HAP-1 (cell line): ENCODE data around the gene FARP2.

Experiments
- DNase-seq, 2 experiments: peaks; one replicate each; pipeline ENCODE4 v3.0.0-alpha.2; 2016 to 2020; ENCODE audit warnings: low spot score in 2 of 2
- H3K27me3 ChIP-seq: fragments of 250-450 bp; sonication (Bioruptor Pico); 2 replicates; pipeline ENCODE4 v1.5.1; 2020; ENCODE audit warnings: low read depth, mild to moderate bottlenecking, moderate library complexity
- H3K36me3 ChIP-seq: fragments of 250-450 bp; sonication (Bioruptor Pico); replicated peaks from 2 replicates; pipeline ENCODE4 v1.5.1; 2020; ENCODE audit warnings: mild to moderate bottlenecking
- H3K4me1 ChIP-seq: fragments of 250-450 bp; sonication (Bioruptor Pico); 2 replicates; pipeline ENCODE4 v1.5.1; 2020; ENCODE audit warnings: mild to moderate bottlenecking
- H3K4me3 ChIP-seq: fragments of 250-450 bp; sonication (Bioruptor Pico); 2 replicates; pipeline ENCODE4 v1.5.1; 2020; ENCODE audit warnings: mild to moderate bottlenecking, moderate library complexity
- H3K9me3 ChIP-seq: fragments of 250-450 bp; sonication (Bioruptor Pico); 2 replicates; pipeline ENCODE4 v1.5.1; 2020; ENCODE audit warnings: mild to moderate bottlenecking, moderate library complexity
- in situ Hi-C: fragments of 300-500 bp; cut with MboI; formaldehyde crosslinking; loops from 3 replicates; pipeline ENCODE4 v1.14.3; 2020; ENCODE audit warnings: low sequenced_read_pairs, inconsistent platforms, mixed read lengths

The FARP2 gene

DNA sequence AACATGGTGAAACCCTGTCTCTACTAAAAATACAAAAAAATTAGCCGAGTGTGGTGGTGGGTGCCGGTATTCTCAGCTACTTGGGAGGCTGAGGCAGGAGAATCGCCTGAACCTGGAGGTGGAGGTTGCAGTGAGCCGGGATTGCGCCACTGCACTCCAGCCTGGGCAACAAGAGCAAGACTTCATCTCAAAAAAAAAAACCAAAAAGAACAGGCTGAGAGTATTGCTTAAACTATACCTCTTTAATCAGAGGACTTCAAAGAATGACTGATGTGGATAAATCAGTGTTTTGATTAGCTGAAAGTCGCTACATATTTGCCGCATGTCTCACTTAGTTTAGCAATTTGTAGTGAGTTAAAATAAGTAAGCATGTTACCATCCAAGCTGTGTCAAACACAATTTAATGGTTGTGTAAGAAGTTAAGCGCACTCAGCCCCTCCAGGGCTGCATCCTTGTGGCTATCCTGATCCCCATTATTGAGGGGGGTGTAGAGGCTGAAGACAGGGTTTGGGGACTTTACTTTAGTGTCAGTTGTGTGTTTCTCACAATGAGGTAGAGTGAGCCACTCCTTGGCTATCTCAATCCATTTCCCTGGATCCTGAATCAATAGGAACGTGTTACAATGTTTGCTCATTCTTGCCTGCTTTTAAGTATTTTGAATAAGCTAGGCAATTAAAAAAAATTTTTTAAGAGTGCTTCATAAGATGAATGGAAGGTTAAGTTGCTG, 11.0 kb upstream of the FARP2 start:
- DNase-seq, result no peak
- no peaks in the 10 kb centered on the region for H3K4me1 ChIP-seq
- no peak overlapping the region for H3K4me3 ChIP-seq
- no peaks in the 10 kb centered on the region for H3K27me3 ChIP-seq
- peaks cover 91% of the 10 kb centered on the region for H3K36me3 ChIP-seq
- H3K9me3 ChIP-seq, result no peaks in the 10 kb centered on the region
- in situ Hi-C loops, result no loop called here

DNA sequence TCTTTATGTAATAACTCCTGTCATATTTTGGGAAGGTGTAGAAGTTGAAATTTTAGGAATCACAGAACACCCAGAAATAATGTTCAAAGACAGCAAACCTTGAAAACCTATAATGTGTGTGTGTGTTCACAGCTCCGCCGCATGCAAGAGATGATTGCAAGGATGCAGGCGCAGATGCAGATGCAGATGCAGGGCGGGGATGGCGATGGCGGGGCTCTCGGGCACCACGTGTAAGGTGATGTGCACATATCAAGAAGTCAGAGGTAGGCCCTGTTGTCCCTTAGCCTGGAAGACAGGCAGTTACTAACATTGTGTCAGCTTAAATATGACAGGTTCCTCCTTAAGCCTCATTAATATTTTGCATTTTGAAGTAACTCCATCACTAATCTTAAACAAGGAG, 6.1 kb upstream of the FARP2 start:
- peaks cover 87% of the 10 kb centered on the region for H3K36me3 ChIP-seq
- peaks cover 4% of the 10 kb centered on the region for H3K4me1 ChIP-seq
- DNase-seq, result no peak
- H3K27me3 ChIP-seq, result no peaks in the 10 kb centered on the region
- in situ Hi-C loops, result loop anchor here (10.0 kb wide), 1 partner anchor 535 kb away; no protein-coding TSS in a partner anchor
- H3K9me3 ChIP-seq, result no peaks in the 10 kb centered on the region
- no peak overlapping the region for H3K4me3 ChIP-seq

DNA sequence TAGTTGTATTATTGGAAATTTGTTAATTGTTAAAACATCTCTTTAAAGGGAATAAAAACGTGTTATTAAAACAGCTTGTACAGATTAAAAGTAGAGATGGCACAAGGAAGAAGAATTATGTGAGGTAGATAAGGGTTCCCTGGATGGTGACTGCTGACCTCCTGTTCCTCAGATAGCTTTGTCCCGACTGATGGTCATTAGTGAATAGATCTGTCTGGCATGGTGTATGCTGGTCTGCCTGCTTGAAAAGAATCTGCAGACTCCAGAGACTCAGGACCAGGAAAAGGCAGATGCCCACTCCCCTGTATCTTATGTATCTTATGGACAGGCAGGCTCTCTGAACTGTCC, 5.6 kb upstream of the FARP2 start:
- H3K9me3 ChIP-seq, result no peaks in the 10 kb centered on the region

DNA sequence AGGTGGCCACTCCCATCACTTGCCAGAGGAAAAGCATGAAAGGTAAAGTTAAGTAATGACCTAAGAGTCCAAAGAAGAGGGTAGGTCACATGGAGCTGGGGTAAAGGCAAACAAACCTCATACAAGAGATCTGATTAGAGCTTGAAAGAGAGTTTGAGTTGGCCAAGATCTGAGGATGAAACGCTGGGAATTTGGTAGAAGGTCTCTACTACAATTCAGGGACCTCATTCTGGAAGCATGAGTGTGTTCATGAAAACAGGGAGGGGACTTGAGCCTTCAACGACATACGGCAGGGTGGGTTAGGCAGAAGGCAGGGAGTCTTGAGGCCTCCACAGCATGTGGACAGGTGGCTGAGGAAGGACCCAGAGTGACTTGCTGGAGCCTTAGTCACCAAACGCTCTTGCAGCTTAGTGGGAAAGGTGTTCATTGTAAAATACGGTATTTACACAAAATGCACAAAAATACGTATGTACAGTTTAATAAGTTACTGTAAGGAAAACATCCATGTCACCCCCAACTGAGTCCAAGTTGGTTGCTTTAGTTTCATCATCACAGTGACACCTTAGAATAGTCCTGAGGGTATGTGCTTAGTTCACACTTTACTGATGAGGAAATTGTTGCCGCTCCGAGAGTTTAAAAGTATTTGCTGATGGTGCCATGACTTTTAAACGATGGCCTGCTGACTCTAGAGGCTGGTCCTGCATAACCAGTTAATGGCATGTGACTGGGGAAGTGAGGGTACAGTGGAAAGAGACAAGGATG, 5.0 kb upstream of the FARP2 start:
- H3K27me3 ChIP-seq, result no peaks in the 10 kb centered on the region
- H3K4me3 ChIP-seq, result no peak overlapping the region
- in situ Hi-C loops, result loop anchor here (10.0 kb wide), 1 partner anchor 534 kb away; no protein-coding TSS in a partner anchor
- peaks cover 7% of the 10 kb centered on the region for H3K4me1 ChIP-seq
- no peaks in the 10 kb centered on the region for H3K9me3 ChIP-seq
- H3K36me3 ChIP-seq, result peaks cover 76% of the 10 kb centered on the region
- DNase-seq, result no peak

More for the DNA sequence above, 5.6 kb upstream of the FARP2 start:
- in situ Hi-C loops, result loop anchor here (10.0 kb wide), 1 partner anchor 534 kb away; no protein-coding TSS in a partner anchor
- Histone ChIP-seq H3K4me1 (peaks cover 7% of the 10 kb centered on the region), H3K4me3 (no peak overlapping the region), H3K36me3 (peaks cover 81% of the 10 kb centered on the region), H3K27me3 (no peaks in the 10 kb centered on the region)
- no peak for DNase-seq

DNA sequence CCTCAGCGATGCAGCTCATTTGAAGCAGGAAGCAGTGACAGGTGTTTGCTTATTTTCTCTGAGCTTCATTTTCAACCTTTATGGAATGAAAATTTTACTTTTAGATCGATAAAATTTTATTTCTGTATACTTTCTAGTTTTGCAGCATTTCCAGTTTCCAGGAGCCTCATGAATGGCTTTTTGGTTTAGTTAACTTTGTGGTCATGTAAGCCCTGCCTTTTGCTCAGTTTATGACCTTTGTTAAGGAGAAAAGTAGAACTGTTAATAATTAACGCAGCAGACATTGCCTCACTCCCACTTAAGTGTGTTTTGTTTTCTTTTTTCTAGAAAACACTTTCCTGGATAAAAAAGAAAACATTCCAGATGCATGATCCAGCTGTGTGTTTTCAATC, 4.4 kb upstream of the FARP2 start:
- Histone ChIP-seq H3K27me3 (no peaks in the 10 kb centered on the region), H3K9me3 (no peaks in the 10 kb centered on the region), H3K36me3 (peaks cover 70% of the 10 kb centered on the region), H3K4me3 (no peak overlapping the region), H3K4me1 (peaks cover 7% of the 10 kb centered on the region)
- no peak for DNase-seq
- in situ Hi-C loops, result loop anchor here (10.0 kb wide), 1 partner anchor 533 kb away; no protein-coding TSS in a partner anchor

DNA sequence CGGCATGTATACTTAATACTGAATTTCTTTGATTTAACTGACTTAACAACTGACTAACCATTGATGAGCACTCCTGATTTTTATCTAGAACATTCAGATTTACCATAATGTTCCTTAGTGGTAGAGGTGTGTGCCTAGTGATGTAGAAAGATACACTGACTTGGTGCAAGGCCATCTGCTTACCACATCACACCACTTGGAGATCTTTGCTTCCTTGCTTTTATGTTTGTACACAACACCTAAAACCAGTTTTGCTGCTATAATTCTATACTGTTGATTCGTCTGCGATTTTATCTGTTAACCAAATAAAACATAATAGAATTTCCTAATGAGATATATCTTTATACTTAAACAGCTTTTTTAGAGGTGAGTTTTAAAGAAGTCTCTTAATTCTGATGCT, 3.9 kb upstream of the FARP2 start:
- in situ Hi-C loops, result loop anchor here (10.0 kb wide), 1 partner anchor 533 kb away; no protein-coding TSS in a partner anchor
- peaks cover 64% of the 10 kb centered on the region for H3K36me3 ChIP-seq
- DNase-seq, result no peak

DNA sequence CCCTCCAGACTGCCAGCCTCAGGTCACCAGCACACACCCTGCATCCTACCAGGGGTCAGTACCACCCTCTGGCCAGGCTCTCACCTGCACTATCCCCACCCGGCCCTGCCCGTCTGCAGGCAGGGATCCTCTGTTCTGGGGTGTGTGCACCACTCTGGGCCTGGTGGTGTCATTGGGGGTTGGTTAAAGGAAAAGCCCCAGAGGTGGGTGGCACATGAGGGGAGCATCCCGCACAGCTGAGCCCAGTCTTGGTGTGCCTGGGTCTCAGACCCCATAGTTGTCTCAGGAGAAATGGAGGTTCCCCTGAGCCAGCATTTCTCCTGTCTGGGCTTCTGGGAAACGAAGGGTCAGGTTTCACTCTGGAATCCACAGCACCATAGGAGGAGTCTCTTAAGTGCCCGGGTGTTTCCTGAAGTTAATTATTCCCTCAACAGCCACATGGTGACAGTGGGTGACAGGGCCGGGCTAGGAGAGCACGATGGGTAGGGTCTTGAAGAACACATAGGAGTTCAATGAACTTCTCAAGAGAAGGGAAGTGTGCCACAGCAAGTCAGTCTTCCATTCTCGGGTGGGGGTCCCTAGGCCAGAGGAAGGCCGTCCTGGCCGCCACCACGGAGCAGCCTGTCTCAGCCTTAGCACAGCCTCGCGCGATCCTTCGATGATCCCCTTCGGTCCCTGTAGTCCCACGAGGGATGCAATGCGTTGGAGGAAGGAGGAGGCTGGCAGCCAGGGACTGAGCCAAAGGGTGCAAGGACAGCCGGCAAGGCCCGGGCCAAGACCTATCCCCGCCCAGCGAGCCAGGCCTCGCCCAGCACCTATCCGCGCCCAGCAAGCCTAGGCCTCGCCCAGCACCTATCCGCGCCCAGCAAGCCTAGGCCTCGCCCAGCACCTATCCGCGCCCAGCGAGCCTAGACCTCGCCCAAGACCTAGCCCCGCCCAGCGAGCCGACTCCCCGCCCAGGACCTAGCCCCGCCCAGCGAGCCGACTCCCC, 1.1 kb upstream of the FARP2 start:
- in situ Hi-C loops, result loop anchor here (10.0 kb wide), 1 partner anchor 530 kb away; no protein-coding TSS in a partner anchor

More for the DNA sequence above, 3.9 kb upstream of the FARP2 start:
- no peak overlapping the region for H3K4me3 ChIP-seq
- H3K9me3 ChIP-seq, result no peaks in the 10 kb centered on the region
- no peaks in the 10 kb centered on the region for H3K27me3 ChIP-seq
- peaks cover 7% of the 10 kb centered on the region for H3K4me1 ChIP-seq

DNA sequence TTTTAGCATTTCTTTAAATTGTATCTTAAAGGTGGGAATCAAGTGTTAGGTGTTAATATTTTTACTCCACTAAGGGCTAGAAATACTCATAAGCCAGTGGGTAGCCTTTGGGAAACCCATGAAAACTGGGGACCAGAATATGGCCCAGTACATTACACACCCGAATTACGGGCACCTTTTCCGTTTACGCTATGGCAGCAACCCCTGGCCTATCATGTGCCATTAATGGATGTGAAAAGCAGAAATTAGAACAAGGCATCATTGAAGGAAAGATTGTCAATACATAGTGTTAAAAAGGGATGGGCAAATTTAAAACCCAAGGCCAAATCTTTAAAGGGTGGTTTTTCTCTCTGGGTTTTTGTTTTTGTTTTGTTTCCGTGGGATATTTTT, 781 bp downstream of the FARP2 start:
- Histone ChIP-seq H3K9me3 (no peaks in the 10 kb centered on the region), H3K36me3 (peaks cover 23% of the 10 kb centered on the region), H3K27me3 (no peaks in the 10 kb centered on the region), H3K4me1 (peaks cover 12% of the 10 kb centered on the region), H3K4me3 (peak overlapping the region; percentile 83)
- in situ Hi-C loops, result loop anchor here (10.0 kb wide), 1 partner anchor 528 kb away; no protein-coding TSS in a partner anchor
- DNase-seq, result no peak

More for the DNA sequence above, 1.1 kb upstream of the FARP2 start:
- H3K27me3 ChIP-seq, result no peaks in the 10 kb centered on the region
- peaks cover 42% of the 10 kb centered on the region for H3K36me3 ChIP-seq
- H3K4me3 ChIP-seq, result peak overlapping the region; percentile 22
- no peaks in the 10 kb centered on the region for H3K9me3 ChIP-seq
- peak; percentile 57 to 95 for DNase-seq
- peaks cover 12% of the 10 kb centered on the region for H3K4me1 ChIP-seq

DNA sequence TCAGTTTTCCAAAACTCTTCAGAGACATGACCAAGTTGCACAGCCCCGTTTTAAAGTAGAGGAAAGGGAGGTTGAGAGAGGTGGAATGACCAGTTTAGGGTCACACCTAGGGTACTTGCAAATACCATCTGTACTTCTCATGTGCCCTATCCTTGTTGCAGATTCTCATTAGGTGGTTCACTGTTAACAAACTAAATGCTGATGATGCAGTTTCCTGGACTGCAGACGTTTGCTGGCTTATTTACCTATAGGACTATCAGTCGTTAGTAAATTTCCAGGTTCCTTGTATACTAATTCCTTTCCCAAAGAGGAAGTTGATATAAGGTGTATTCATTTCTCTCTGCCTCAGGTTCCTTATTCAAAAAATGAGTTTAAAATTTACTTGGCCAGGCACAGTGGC, 1.4 kb downstream of the FARP2 start:
- Histone ChIP-seq H3K36me3 (peaks cover 16% of the 10 kb centered on the region), H3K4me1 (peaks cover 12% of the 10 kb centered on the region), H3K9me3 (no peaks in the 10 kb centered on the region), H3K4me3 (peak overlapping the region; percentile 83), H3K27me3 (no peaks in the 10 kb centered on the region)
- in situ Hi-C loops, result loop anchor here (10.0 kb wide), 1 partner anchor 527 kb away; no protein-coding TSS in a partner anchor
- no peak for DNase-seq

DNA sequence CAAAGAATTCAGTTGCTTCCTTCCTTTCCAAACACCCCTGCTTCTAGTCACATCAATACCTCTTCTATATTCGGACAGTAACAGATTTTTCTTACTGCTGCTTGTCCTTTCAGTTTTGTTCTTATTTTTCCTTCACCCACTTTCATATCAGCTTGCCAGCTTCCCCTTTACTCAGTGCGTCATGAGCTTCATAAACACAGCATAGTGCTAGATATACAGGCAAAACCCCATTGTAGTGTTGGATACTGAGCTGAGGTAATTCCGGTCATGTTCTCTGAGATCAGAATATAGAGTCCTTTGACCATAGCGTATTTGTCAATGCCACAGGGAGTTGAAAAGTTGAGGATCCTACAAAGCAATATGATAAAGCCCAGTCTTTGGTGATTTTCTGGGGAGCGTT, 2.4 kb downstream of the FARP2 start:
- in situ Hi-C loops, result loop anchor here (10.0 kb wide), 1 partner anchor 526 kb away; no protein-coding TSS in a partner anchor
- H3K36me3 ChIP-seq, result peaks cover 12% of the 10 kb centered on the region
- no peaks in the 10 kb centered on the region for H3K27me3 ChIP-seq
- H3K9me3 ChIP-seq, result no peaks in the 10 kb centered on the region
- peaks cover 12% of the 10 kb centered on the region for H3K4me1 ChIP-seq
- DNase-seq, result no peak
- no peak overlapping the region for H3K4me3 ChIP-seq

DNA sequence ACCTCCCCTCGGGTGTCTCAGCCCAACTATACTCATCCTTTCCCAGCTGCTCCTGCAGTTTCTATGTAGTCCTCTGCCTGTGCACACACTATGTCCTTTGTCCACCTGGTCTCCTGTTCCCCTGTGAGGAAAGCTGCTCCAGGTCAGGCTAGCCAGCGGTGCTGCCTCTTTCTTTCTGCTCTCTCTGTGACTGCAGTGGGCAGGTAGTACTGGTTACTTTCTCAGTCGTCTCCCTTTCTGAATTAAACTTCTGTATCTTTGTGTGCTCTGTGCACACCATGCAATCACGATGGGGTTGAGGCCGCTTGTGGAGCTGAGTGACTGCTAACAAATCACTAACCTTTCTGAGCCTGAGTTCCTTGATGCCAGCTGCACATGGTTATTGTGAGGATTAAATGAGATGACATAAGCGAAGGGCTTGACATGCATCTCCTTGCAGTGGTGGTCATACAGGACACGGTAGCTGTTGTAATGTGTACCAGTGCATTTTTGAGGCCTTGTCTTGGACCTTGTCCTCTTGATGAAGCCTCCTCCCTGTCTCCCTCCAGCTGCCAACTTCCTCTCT, 3.5 kb downstream of the FARP2 start:
- H3K9me3 ChIP-seq, result no peaks in the 10 kb centered on the region
- no peaks in the 10 kb centered on the region for H3K27me3 ChIP-seq
- peaks cover 3% of the 10 kb centered on the region for H3K36me3 ChIP-seq
- in situ Hi-C loops, result loop anchor here (10.0 kb wide), 1 partner anchor 525 kb away; no protein-coding TSS in a partner anchor
- peaks cover 12% of the 10 kb centered on the region for H3K4me1 ChIP-seq
- no peak overlapping the region for H3K4me3 ChIP-seq
- DNase-seq, result no peak

DNA sequence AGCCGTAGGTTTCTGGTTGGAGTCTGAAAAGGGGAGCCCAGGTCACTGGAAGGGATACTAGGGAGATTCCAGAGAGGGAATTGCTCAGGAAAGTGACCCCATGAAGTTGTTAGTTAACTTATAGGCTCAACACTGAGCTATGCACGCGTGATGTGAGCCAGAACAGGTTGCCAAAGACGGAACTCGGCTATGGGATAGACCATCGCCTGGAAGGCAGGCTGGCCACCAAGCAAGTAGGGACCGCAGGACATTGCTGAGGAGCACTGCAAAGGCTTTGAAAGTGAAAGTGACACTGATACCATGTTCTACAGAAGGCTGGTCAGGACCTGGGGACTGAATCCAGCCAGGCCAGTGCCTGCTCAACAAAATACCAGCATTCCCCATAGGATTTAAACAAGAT, 7.3 kb downstream of the FARP2 start:
- H3K36me3 ChIP-seq, result no peaks in the 10 kb centered on the region
- DNase-seq, result no peak
- no peaks in the 10 kb centered on the region for H3K9me3 ChIP-seq
- H3K27me3 ChIP-seq, result no peaks in the 10 kb centered on the region
- in situ Hi-C loops, result no loop called here
- H3K4me1 ChIP-seq, result no peaks in the 10 kb centered on the region
- H3K4me3 ChIP-seq, result no peak overlapping the region

DNA sequence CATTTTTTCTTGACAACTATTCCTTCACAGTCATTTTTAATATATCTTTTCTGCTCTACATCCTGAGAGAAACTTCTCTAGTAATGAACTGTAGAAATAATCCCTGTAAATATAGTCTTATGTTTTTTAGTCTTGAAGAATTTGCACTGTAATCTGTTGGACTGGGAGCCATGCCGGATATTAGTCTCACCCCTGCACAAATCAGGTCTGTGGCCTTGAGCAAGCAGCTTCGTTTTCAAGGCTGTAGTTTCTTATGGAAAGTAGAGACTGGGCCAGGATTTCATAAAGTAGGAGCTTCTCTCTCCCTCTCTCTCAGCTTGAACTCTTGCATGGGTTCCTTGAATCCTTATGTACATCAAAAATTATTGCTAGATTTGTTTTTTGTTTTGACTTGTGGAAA, 8.7 kb downstream of the FARP2 start:
- DNase-seq, result no peak
- Histone ChIP-seq H3K27me3 (no peaks in the 10 kb centered on the region), H3K9me3 (no peaks in the 10 kb centered on the region), H3K4me3 (no peak overlapping the region), H3K36me3 (no peaks in the 10 kb centered on the region), H3K4me1 (peaks cover 2% of the 10 kb centered on the region; the same call in 1 of the 2 replicates)
- in situ Hi-C loops, result no loop called here
